Heart left ventricle (tissue), 16 donors: ENCODE data around the gene MEGF11. TPM values are rescaled to one million over a fixed set of nuclear protein-coding genes. Genes with fewer than 3 reads are reported as not detected.

Experiments
- ATAC-seq, 4 donors: fragments of 200-7000 bp; cut with Tn5 transposase; one replicate each; pipeline ENCODE4 v1.9.1; 2020 to 2022; ENCODE audit warnings: moderate library complexity in 4 of 4, mild to moderate bottlenecking in 3 of 4, moderate number of reproducible peaks in 1 of 4
- DNase-seq, 5 donors: peaks; one replicate each; pipeline ENCODE4 v3.0.0-alpha.2; 2020
- H3K27ac ChIP-seq, 12 donors: fragments of 200-600 bp; sonication (generic) in 4 of 12; one replicate each; pipeline versions ENCODE4 v1.5.0 to v1.8.0; 2016 to 2022; ENCODE audit warnings: mild to moderate bottlenecking in 2 of 12
- H3K27me3 ChIP-seq, 9 donors: fragments of 200-600 bp; sonication (generic) in 2 of 9; one replicate each; pipeline versions ENCODE4 v1.5.1 to v1.8.0; 2016 to 2022; ENCODE audit warnings: mild to moderate bottlenecking in 3 of 9
- H3K36me3 ChIP-seq, 9 donors: fragments of 200-600 bp; sonication (generic) in 2 of 9; one replicate each; pipeline versions ENCODE4 v1.5.0 to v1.8.0; 2018 to 2022; ENCODE audit warnings: mild to moderate bottlenecking in 2 of 9
- H3K4me1 ChIP-seq, 12 donors: fragments of 200-600 bp; sonication (generic) in 4 of 12; one replicate each; pipeline versions ENCODE4 v1.5.0 to v1.8.0; 2016 to 2022; ENCODE audit warnings: mild to moderate bottlenecking in 3 of 12
- H3K4me3 ChIP-seq, 12 donors: fragments of 200-600 bp; sonication (generic) in 4 of 12; one replicate each; pipeline versions ENCODE4 v1.5.0 to v1.8.0; 2017 to 2022; ENCODE audit warnings: mild to moderate bottlenecking in 9 of 12, moderate library complexity in 4 of 12
- H3K9me3 ChIP-seq, 12 donors: fragments of 200-600 bp; sonication (generic) in 4 of 12; one replicate each; pipeline versions ENCODE4 v1.5.0 to v1.8.0; 2016 to 2022; ENCODE audit warnings: mild to moderate bottlenecking in 1 of 12
- POLR2A ChIP-seq, 2 donors: fragments of 450-650 bp; IDR thresholded peaks; one replicate each; pipeline ENCODE4 v1.6.1; 2017; ENCODE audit warnings: antibody characterized with exemption in 2 of 2, mild to moderate bottlenecking in 2 of 2, moderate library complexity in 2 of 2
- WGBS, 4 donors: extraction: QIAGEN DNeasy Blood & Tissue Kit in 2 of 4; methylation state at CpG; one replicate each; pipeline versions ENCODE4 v1.1.5 to v1.1.7; 2013 to 2018; 5-methylcytosine and 5-hydroxymethylcytosine counted together
- intact Hi-C, 10 donors: fragments of 100-400 bp; cut with DNase I; formaldehyde crosslinking; loops; one replicate each; pipeline versions ENCODE4 v1.11.1 to v1.14.2; 2022
- polyA plus RNA-seq, 2 donors: library from polyadenylated mRNA; stranded (reverse); fragments of 200-250 nt; gene quantifications; one replicate each; pipeline ENCODE4 v1.2.3, GENCODE V29; 2013
- total RNA-seq, 9 donors: library from RNA; depleted of rRNA in 2 of 9; stranded (reverse); fragments of >200 nt in 2 of 9; fragmentation: NEBNext Ultra II Directional in 3 of 9; extraction: Animal tissue kit (Norgen Biotek cat#: 25700) in 3 of 9; gene quantifications; one replicate each; pipeline versions ENCODE4 v1.1.0 to v1.2.4, GENCODE V29; 2016 to 2023
- TF ChIP-seq, protein P1 (sequence below), 12 donors: fragments of 200-600 bp; sonication (generic) in 4 of 12; IDR thresholded peaks; one replicate each; pipeline versions ENCODE4 v1.5.0 to v1.8.0; 2018 to 2022; ENCODE audit warnings: antibody characterized with exemption in 12 of 12, mild to moderate bottlenecking in 5 of 12
- donor health status: ischemic (EF 13 %, LVEDD 7.1; RV severe dilation, severe dysfunction).
- donor health status: healthy with polysubstance abuse.
- donor health status: DM: no; HTN: yes; CAD: no.
- donor health status: DM: no; HTN: no; CAD: no.
- donor health status: ischemic (EF 25% LVEDD 6.9; RV normal size, moderate dysfunction).
- donor health status: ischemic (EF 25% LVEDD 5.7; RV mildly dilated, moderate dysfunction).
- donor health status: healthy.
- donor health status: DM: yes; HTN: yes; CAD: no.
- donor health status: ischemic (EF 35%, LVEDD 5.7; RV mildly dilated, moderate dysfunction).
- donor health status: nonischemic (EF 11% LVEDD 7.7; RV severe dilation, severe dysfunction).
- donor health status: DM: yes; HTN: yes; CAD: no.
- donor health status: PGD.
- donor health status: ischemic (EF 29% LVEDD 5.4; RV normal size, mild dysfunction).
- donor health status: nonischemic (EF 23%, LVEDD 6.1; RV moderate dilation, normal function).

The MEGF11 gene
- total and polyA plus RNA-seq, 11 donors = 0.07 TPM; not detected in 10

- ATAC-seq (no peak), DNase-seq (no peak)
- Histone ChIP-seq H3K4me3 (no peak overlapping the region), H3K9me3 (no peaks in the 10 kb centered on the region), H3K4me1 (no peaks in the 10 kb centered on the region), H3K27me3 (peaks cover 0 to 7% (median 0%) of the 10 kb centered on the region in 9 donors), H3K36me3 (no peaks in the 10 kb centered on the region), H3K27ac (no peak overlapping the region)
- TF ChIP-seq, protein P1, sequence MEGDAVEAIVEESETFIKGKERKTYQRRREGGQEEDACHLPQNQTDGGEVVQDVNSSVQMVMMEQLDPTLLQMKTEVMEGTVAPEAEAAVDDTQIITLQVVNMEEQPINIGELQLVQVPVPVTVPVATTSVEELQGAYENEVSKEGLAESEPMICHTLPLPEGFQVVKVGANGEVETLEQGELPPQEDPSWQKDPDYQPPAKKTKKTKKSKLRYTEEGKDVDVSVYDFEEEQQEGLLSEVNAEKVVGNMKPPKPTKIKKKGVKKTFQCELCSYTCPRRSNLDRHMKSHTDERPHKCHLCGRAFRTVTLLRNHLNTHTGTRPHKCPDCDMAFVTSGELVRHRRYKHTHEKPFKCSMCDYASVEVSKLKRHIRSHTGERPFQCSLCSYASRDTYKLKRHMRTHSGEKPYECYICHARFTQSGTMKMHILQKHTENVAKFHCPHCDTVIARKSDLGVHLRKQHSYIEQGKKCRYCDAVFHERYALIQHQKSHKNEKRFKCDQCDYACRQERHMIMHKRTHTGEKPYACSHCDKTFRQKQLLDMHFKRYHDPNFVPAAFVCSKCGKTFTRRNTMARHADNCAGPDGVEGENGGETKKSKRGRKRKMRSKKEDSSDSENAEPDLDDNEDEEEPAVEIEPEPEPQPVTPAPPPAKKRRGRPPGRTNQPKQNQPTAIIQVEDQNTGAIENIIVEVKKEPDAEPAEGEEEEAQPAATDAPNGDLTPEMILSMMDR (IDR thresholded peaks at IDR 0.05) = no peak
- no peak for TF ChIP-seq POLR2A (IDR thresholded peaks at IDR 0.05)
- 78 to 89% (median 86%) methylated on average over 2 of the region's 2 CpGs for whole genome bisulfite sequencing, 4 donors
- intact Hi-C loops = no loop called here
Measured at GRCh38 chr15:65956307-65956706, 297.2 kb downstream of the MEGF11 start.

DNA sequence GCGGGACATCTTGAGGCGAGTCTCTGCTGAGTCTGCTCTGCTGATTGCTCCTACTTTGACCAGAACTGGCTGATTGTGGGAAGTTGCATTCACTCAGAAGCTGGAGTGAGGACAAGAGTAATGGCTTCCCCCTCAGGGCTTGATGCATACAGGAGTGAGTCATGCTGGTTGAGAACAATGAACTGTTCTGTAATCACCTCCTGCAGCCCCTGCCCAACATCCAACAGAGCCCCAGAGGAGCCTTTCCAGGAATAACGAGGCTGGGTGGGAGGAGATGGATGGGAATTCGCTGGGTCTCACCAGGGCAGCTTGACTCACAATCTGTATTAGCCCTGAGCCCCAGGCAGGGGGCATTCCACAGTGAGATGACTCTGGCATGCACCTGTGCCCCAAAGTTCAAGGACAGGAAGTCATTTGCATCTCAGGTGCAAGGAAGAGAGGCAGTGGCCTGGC lies 299.2 kb downstream of the MEGF11 start:
- no peak for ATAC-seq
- DNase-seq = no peak
- no peaks in the 10 kb centered on the region for H3K4me1 ChIP-seq
- intact Hi-C loops = no loop called here
- H3K9me3 ChIP-seq = no peaks in the 10 kb centered on the region
- 43 to 57% (median 49%) methylated on average over 4 of the region's 4 CpGs for WGBS, 4 donors
- H3K27me3 ChIP-seq = peaks cover 0 to 4% (median 0%) of the 10 kb centered on the region in 9 donors
- H3K36me3 ChIP-seq = no peaks in the 10 kb centered on the region
- no peak overlapping the region for H3K27ac ChIP-seq
- no peak overlapping the region for H3K4me3 ChIP-seq
- TF ChIP-seq, protein P1 (IDR thresholded peaks at IDR 0.05) = no peak
- no peak for TF ChIP-seq POLR2A (IDR thresholded peaks at IDR 0.05)

DNA sequence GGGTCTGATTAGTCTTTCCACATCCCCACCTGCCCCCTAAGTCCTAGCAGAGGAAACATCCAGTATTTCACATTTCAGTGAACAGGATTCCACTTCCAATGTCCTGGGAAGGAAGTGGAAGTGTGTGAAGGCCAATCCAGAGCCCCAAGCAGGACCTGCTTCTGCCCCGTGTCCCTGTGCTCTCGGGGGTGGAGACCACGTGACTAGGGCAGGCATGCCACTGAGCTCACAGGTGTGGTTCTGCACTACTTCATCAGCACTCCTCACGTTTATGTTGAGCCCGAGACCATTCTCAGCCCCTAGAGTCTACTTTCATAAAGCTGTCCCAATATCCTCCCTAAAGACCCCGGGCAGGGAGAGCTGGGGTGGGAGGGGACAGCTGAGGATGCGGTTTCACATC lies 299.9 kb downstream of the MEGF11 start:
- H3K36me3 ChIP-seq = no peaks in the 10 kb centered on the region
- no peaks in the 10 kb centered on the region for H3K9me3 ChIP-seq
- no peak overlapping the region for H3K27ac ChIP-seq
- peaks cover 0 to 4% (median 0%) of the 10 kb centered on the region in 9 donors for H3K27me3 ChIP-seq
- H3K4me3 ChIP-seq = no peak overlapping the region
- TF ChIP-seq POLR2A (IDR thresholded peaks at IDR 0.05) = no peak
- TF ChIP-seq, protein P1 (IDR thresholded peaks at IDR 0.05) = no peak
- H3K4me1 ChIP-seq = no peaks in the 10 kb centered on the region
- 66 to 78% (median 68%) methylated on average over 7 of the region's 7 CpGs for whole genome bisulfite sequencing, 4 donors
- intact Hi-C loops = no loop called here
- no peak for ATAC-seq
- no peak for DNase-seq

GRCh38 chr15:65952391-65953053 lies 301.0 kb downstream of the MEGF11 start:
- peak in 3 of 4 donors; percentile 36 to 53 (median 42) for ATAC-seq
- Histone ChIP-seq H3K27me3 (peaks cover 0 to 4% (median 0%) of the 10 kb centered on the region in 9 donors), H3K36me3 (no peaks in the 10 kb centered on the region), H3K4me1 (no peaks in the 10 kb centered on the region), H3K9me3 (no peaks in the 10 kb centered on the region), H3K27ac (no peak overlapping the region), H3K4me3 (no peak overlapping the region)
- peak in 2 of 5 donors; percentile 25 to 39 for DNase-seq
- intact Hi-C loops = no loop called here
- 35 to 47% (median 40%) methylated on average over 7 of the region's 7 CpGs for WGBS, 4 donors
- TF ChIP-seq POLR2A (IDR thresholded peaks at IDR 0.05) = no peak
- TF ChIP-seq, protein P1 (IDR thresholded peaks at IDR 0.05) = no peak
